Activated CD4-positive, alpha-beta T cell treated with anti-CD3 and anti-CD28 coated beads for 36 hours (primary cell): ENCODE measurements around the gene S100G. TPM values are rescaled to one million over a fixed set of nuclear protein-coding genes. Genes with fewer than 3 reads are reported as not detected.

ENCODE experiments used
- ATAC-seq: fragments of 200-7000 bp; cut with Tn5 transposase; one replicate; pipeline ENCODE4 v1.10.0; 2021; ENCODE audit warnings: mild to moderate bottlenecking, moderate library complexity
- CTCF ChIA-PET: fragments of 350-600 bp; sonication (Branson Sonifier 250); formaldehyde crosslinking; loops from one replicate; lab custom pipeline; 2021; ENCODE audit warnings: antibody characterized with exemption; lab: Charles Lee
- POLR2A ChIA-PET: fragments of 350-600 bp; sonication (Branson Sonifier 250); formaldehyde crosslinking; loops from one replicate; lab custom pipeline; 2021; ENCODE audit warnings: antibody characterized with exemption, inconsistent platforms; lab: Charles Lee
- DNase-seq: peaks from one replicate; pipeline ENCODE4 v3.0.0-alpha.2; 2020
- H3K27ac Mint-ChIP-seq: one replicate; pipeline ENCODE4 v1.8.0; 2021; ENCODE audit warnings: mixed read lengths
- H3K27me3 Mint-ChIP-seq: one replicate; pipeline ENCODE4 v1.8.0; 2021; ENCODE audit warnings: mixed read lengths
- H3K36me3 Mint-ChIP-seq: one replicate; pipeline ENCODE4 v1.8.0; 2021; ENCODE audit warnings: low read depth, mixed read lengths
- H3K4me1 Mint-ChIP-seq: one replicate; pipeline ENCODE4 v1.8.0; 2021; ENCODE audit warnings: mixed read lengths
- H3K4me3 Mint-ChIP-seq: one replicate; pipeline ENCODE4 v1.8.0; 2021; ENCODE audit warnings: mild to moderate bottlenecking, moderate library complexity, mixed read lengths
- H3K9me3 Mint-ChIP-seq: one replicate; pipeline ENCODE4 v1.8.0; 2021; ENCODE audit warnings: low read depth, mixed read lengths
- intact Hi-C, 2 experiments: fragments of 100-400 bp; cut with DNase I in 1 of 2; cut with micrococcal nuclease in 1 of 2; formaldehyde crosslinking; loops; one replicate each; pipeline versions ENCODE4 v1.14.2 to v1.15.1; 2022 to 2024; cut with DNase I, micrococcal nuclease
- microRNA-seq: library from miRNA; unstranded; fragments of <30 nt; microRNA quantifications from one replicate; pipeline ENCODE4 v1.2.0, GENCODE V29; 2021; ENCODE audit warnings: borderline replicate concordance
- total RNA-seq, 2 experiments: library from RNA; stranded (reverse); gene quantifications; one replicate each; pipeline ENCODE4 v1.2.3, GENCODE V29; 2021

S100G gene
- total RNA-seq, 2 experiments from 2014 or later: not detected

GRCh38 chrX:16683007-16683664 is 33.2 kb downstream of the S100G start:
- Mint-ChIP-seq H3K9me3 (no peaks in the 10 kb centered on the region), H3K4me3 (no peak overlapping the region), H3K4me1 (no peaks in the 10 kb centered on the region), H3K27ac (no peak overlapping the region), H3K36me3 (peaks cover 2% of the 10 kb centered on the region), H3K27me3 (no peaks in the 10 kb centered on the region)
- intact Hi-C loops: no loop called here
- ChIA-PET POLR2A (no interaction called here), CTCF (interaction anchor here (0.6 kb wide), 2 partner anchors 13 to 29 kb away, joined by 3 read pairs; no protein-coding TSS in a partner anchor)
- DNase-seq: no peak
- no peak for ATAC-seq

GRCh38 chrX:16687514-16687913 is 37.6 kb downstream of the S100G start:
- Mint-ChIP-seq H3K27ac (no peak overlapping the region), H3K4me3 (no peak overlapping the region), H3K27me3 (no peaks in the 10 kb centered on the region), H3K4me1 (no peaks in the 10 kb centered on the region), H3K36me3 (peaks cover 2% of the 10 kb centered on the region), H3K9me3 (no peaks in the 10 kb centered on the region)
- no peak for ATAC-seq
- CTCF ChIA-PET: no interaction called here
- POLR2A ChIA-PET: no interaction called here
- no peak for DNase-seq
- intact Hi-C loops: no loop called here

GRCh38 chrX:16695079-16695676 is 45.2 kb downstream of the S100G start:
- no peak overlapping the region for H3K27ac Mint-ChIP-seq
- H3K36me3 Mint-ChIP-seq: no peaks in the 10 kb centered on the region
- intact Hi-C loops: loop anchor here in 1 of 2 experiments (2.0 to 10.0 kb wide), 3 partner anchors 258 to 1220 kb away; no protein-coding TSS in a partner anchor
- CTCF ChIA-PET: interaction anchor here (0.6 to 1.9 kb wide), 5 partner anchors 17 to 484 kb away, joined by 4 to 7 read pairs (median 4); partner anchors contain the start of genes CTPS2 and SYAP1
- ATAC-seq: peak; percentile 39
- H3K27me3 Mint-ChIP-seq: no peaks in the 10 kb centered on the region
- no peaks in the 10 kb centered on the region for H3K4me1 Mint-ChIP-seq
- POLR2A ChIA-PET: no interaction called here
- H3K4me3 Mint-ChIP-seq: no peak overlapping the region
- DNase-seq: peak; percentile 72
- no peaks in the 10 kb centered on the region for H3K9me3 Mint-ChIP-seq

- no peaks in the 10 kb centered on the region for H3K27me3 Mint-ChIP-seq
- no peaks in the 10 kb centered on the region for H3K4me1 Mint-ChIP-seq
- DNase-seq (no peak), ATAC-seq (no peak)
- H3K36me3 Mint-ChIP-seq: no peaks in the 10 kb centered on the region
- intact Hi-C loops: loop anchor here in 1 of 2 experiments (10.0 kb wide), 2 partner anchors 1012 to 1222 kb away; no protein-coding TSS in a partner anchor
- POLR2A ChIA-PET: no interaction called here
- H3K9me3 Mint-ChIP-seq: no peaks in the 10 kb centered on the region
- CTCF ChIA-PET: interaction anchor here (0.6 to 1.9 kb wide), 4 partner anchors 260 to 1182 kb away, joined by 3 to 7 read pairs (median 4); no protein-coding TSS in a partner anchor
- no peak overlapping the region for H3K27ac Mint-ChIP-seq
- no peak overlapping the region for H3K4me3 Mint-ChIP-seq
These were observed 47.0 kb downstream of the S100G start for GRCh38 chrX:16696956-16697355.

GRCh38 chrX:16699389-16699788 is 49.4 kb downstream of the S100G start:
- CTCF ChIA-PET: no interaction called here
- intact Hi-C loops: loop anchor here in 1 of 2 experiments (10.0 kb wide), 2 partner anchors 1015 to 1225 kb away; no protein-coding TSS in a partner anchor

GRCh38 chrX:16700734-16701133 is 50.8 kb downstream of the S100G start:
- Mint-ChIP-seq H3K4me1 (no peaks in the 10 kb centered on the region), H3K4me3 (no peak overlapping the region), H3K27ac (no peak overlapping the region), H3K36me3 (no peaks in the 10 kb centered on the region), H3K27me3 (no peaks in the 10 kb centered on the region), H3K9me3 (no peaks in the 10 kb centered on the region)
- ChIA-PET CTCF (no interaction called here), POLR2A (no interaction called here)
- DNase-seq: no peak
- intact Hi-C loops: no loop called here
- ATAC-seq: no peak

More at GRCh38 chrX:16699389-16699788, 49.4 kb downstream of the S100G start:
- Mint-ChIP-seq H3K9me3 (no peaks in the 10 kb centered on the region), H3K4me3 (no peak overlapping the region), H3K4me1 (no peaks in the 10 kb centered on the region), H3K36me3 (no peaks in the 10 kb centered on the region), H3K27ac (no peak overlapping the region), H3K27me3 (no peaks in the 10 kb centered on the region)
- ATAC-seq (no peak), DNase-seq (no peak)
- POLR2A ChIA-PET: no interaction called here

GRCh38 chrX:16702700-16703599 is 53.0 kb downstream of the S100G start:
- DNase-seq (no peak), ATAC-seq (no peak)
- intact Hi-C loops: no loop called here
- POLR2A ChIA-PET: no interaction called here
- CTCF ChIA-PET: interaction anchor here (0.7 kb wide), 1 partner anchor 79 kb away, joined by 3 read pairs; no protein-coding TSS in a partner anchor
- H3K9me3 Mint-ChIP-seq: no peaks in the 10 kb centered on the region
- no peaks in the 10 kb centered on the region for H3K36me3 Mint-ChIP-seq
- H3K27me3 Mint-ChIP-seq: no peaks in the 10 kb centered on the region
- no peak overlapping the region for H3K4me3 Mint-ChIP-seq
- H3K4me1 Mint-ChIP-seq: no peaks in the 10 kb centered on the region
- H3K27ac Mint-ChIP-seq: no peak overlapping the region

Small RNA genes within 50 kb of the gene (microRNA-seq; reads per million reads assigned to microRNA genes)
- not detected for gene MIR548AM

Other genes starting within 250 kb of the S100G start
- 1 to 10 TPM; 6.8 to 7.2 TPM for gene CTPS2, start 62.5 kb downstream of the S100G start, total RNA-seq
- gene SYAP1, start 69.5 kb downstream of the S100G start, total RNA-seq: 10 to 100 TPM; 22.8 to 31.4 TPM
- 10 to 100 TPM; 17.3 to 21.4 TPM for gene TXLNG, start 136.3 kb downstream of the S100G start, total RNA-seq
- gene RBBP7, start 220.2 kb downstream of the S100G start, total RNA-seq: 100 to 1,000 TPM; 198 to 238 TPM